ENCODE results near the gene TTC5.
"Not testable (repeated sequence)": the region's sequence is repeated elsewhere in the genome, so short reads cannot be mapped to it uniquely, and the experiment has no call there.

Gene TTC5

GRCh38 chr14:20302042-20302755 is 3.6 kb downstream of the TTC5 start:
- DNase-seq = no peak

- DNase-seq = no peak
Observed at GRCh38 chr14:20295067-20295466, 10.7 kb downstream of the TTC5 start.

- DNase-seq = no peak
Observed at GRCh38 chr14:20294636-20295035, 11.1 kb downstream of the TTC5 start.

- not testable (repeated sequence) for DNase-seq
Observed at GRCh38 chr14:20281998-20282397, 23.8 kb downstream of the TTC5 start.

GRCh38 chr14:20280265-20280664 is 25.5 kb downstream of the TTC5 start:
- not testable (repeated sequence) for DNase-seq

GRCh38 chr14:20278414-20278813 is 27.3 kb downstream of the TTC5 start:
- DNase-seq = no peak

GRCh38 chr14:20277409-20277808 is 28.3 kb downstream of the TTC5 start:
- DNase-seq = no peak

- no peak for DNase-seq
Observed at GRCh38 chr14:20274062-20274461, 31.7 kb downstream of the TTC5 start.

- not testable (repeated sequence) for DNase-seq
Observed at GRCh38 chr14:20264361-20264760, 41.4 kb downstream of the TTC5 start.

GRCh38 chr14:20262642-20263128 is 43.1 kb downstream of the TTC5 start:
- no peak for DNase-seq

GRCh38 chr14:20247646-20248246 is 58.0 kb downstream of the TTC5 start:
- no peak for DNase-seq

All from DMS 273 treated with DMSO at 0.1 percent for 48 hours (cell line).